Neuronal stem cell (in vitro differentiated cells): Measurements from ENCODE around the gene TPP1.

ENCODE experiments used
- DNase-seq: peaks from one replicate; pipeline ENCODE4 v3.0.0-alpha.2; 2013; ENCODE audit warnings: low spot score
- H2AFZ ChIP-seq: one replicate; pipeline ENCODE4 v1.6.1; 2013; ENCODE audit warnings: mild to moderate bottlenecking, low read length, inconsistent platforms
- H2AK5ac ChIP-seq: 2 replicates; pipeline ENCODE4 v1.6.1; 2013; ENCODE audit warnings: low read depth, mild to moderate bottlenecking, inconsistent platforms, low read length, moderate library complexity, mixed read lengths
- H2BK120ac ChIP-seq: 2 replicates; pipeline ENCODE4 v1.6.1; 2013; ENCODE audit warnings: low read depth, mild to moderate bottlenecking, inconsistent platforms, low read length, moderate library complexity, mixed read lengths
- H2BK12ac ChIP-seq: one replicate; pipeline ENCODE4 v1.6.1; 2013; ENCODE audit warnings: low read length, inconsistent platforms
- H2BK15ac ChIP-seq: 2 replicates; pipeline ENCODE4 v1.6.1; 2013; ENCODE audit warnings: mild to moderate bottlenecking, low read length, inconsistent platforms, mixed read lengths
- H2BK5ac ChIP-seq: one replicate; pipeline ENCODE4 v1.6.1; 2013; ENCODE audit warnings: inconsistent platforms, mild to moderate bottlenecking, low read length, moderate library complexity
- H3K14ac ChIP-seq: one replicate; pipeline ENCODE4 v1.6.1; 2013; ENCODE audit warnings: low read length, inconsistent platforms
- H3K18ac ChIP-seq: 2 replicates; pipeline ENCODE4 v1.6.1; 2013; ENCODE audit warnings: low read length, inconsistent platforms
- H3K23ac ChIP-seq: 2 replicates; pipeline ENCODE4 v1.6.1; 2013; ENCODE audit warnings: low read depth, mild to moderate bottlenecking, mixed read lengths, low read length, inconsistent platforms; ENCODE audit not compliant: poor library complexity
- H3K27ac ChIP-seq: replicated peaks from 3 replicates; pipeline ENCODE4 v1.5.1; 2013; ENCODE audit warnings: low read length, inconsistent platforms
- H3K27me3 ChIP-seq, 3 experiments: 2 replicates each; pipeline ENCODE4 v1.6.1; 2013; ENCODE audit warnings: low read length in 3 of 3, mild to moderate bottlenecking in 2 of 3, inconsistent platforms in 1 of 3, low read depth in 1 of 3, mixed read lengths in 1 of 3, moderate library complexity in 1 of 3; ENCODE audit not compliant: control insufficient read depth in 3 of 3, insufficient read depth in 3 of 3
- H3K36me3 ChIP-seq, 2 donors: replicated peaks in 1 of 2; 2 replicates each; pipeline ENCODE4 v1.6.1; 2013; ENCODE audit warnings: low read length in 2 of 2; ENCODE audit not compliant: control insufficient read depth in 2 of 2, insufficient read depth in 2 of 2
- H3K4ac ChIP-seq: 2 replicates; pipeline ENCODE4 v1.6.1; 2013; ENCODE audit warnings: inconsistent platforms, mild to moderate bottlenecking, low read length, moderate library complexity
- H3K4me1 ChIP-seq, 2 donors: 1 replicate in 1 of 2; 2 replicates in 1 of 2; pipeline ENCODE4 v1.6.1; 2013; ENCODE audit warnings: low read length in 2 of 2, low read depth in 1 of 2; ENCODE audit not compliant: control insufficient read depth in 2 of 2, insufficient read depth in 1 of 2
- H3K4me2 ChIP-seq: one replicate; pipeline ENCODE4 v1.6.1; 2013; ENCODE audit warnings: mild to moderate bottlenecking, low read length, inconsistent platforms; ENCODE audit not compliant: insufficient read depth, poor library complexity, severe bottlenecking
- H3K4me3 ChIP-seq, 2 donors: 2 replicates each; pipeline ENCODE4 v1.5.1; 2013; ENCODE audit warnings: low read length in 2 of 2, mild to moderate bottlenecking in 2 of 2, inconsistent platforms in 1 of 2, moderate library complexity in 1 of 2
- H3K79me1 ChIP-seq: one replicate; pipeline ENCODE4 v1.6.1; 2013; ENCODE audit warnings: low read depth, mild to moderate bottlenecking, inconsistent platforms, low read length, moderate library complexity
- H3K9ac ChIP-seq: one replicate; pipeline ENCODE4 v1.6.1; 2013; ENCODE audit warnings: mild to moderate bottlenecking, low read depth, low read length, inconsistent platforms; ENCODE audit not compliant: poor library complexity
- H3K9me3 ChIP-seq, 2 donors: replicated peaks in 1 of 2; 2 replicates each; pipeline versions ENCODE3 to v1.6.1; 2013; ENCODE audit warnings: low read length in 2 of 2, mild to moderate bottlenecking in 2 of 2, inconsistent platforms in 1 of 2, low read depth in 1 of 2, mixed read lengths in 1 of 2, moderate library complexity in 1 of 2; ENCODE audit not compliant: control insufficient read depth in 2 of 2, insufficient read depth in 1 of 2
- H4K8ac ChIP-seq: one replicate; pipeline ENCODE4 v1.6.1; 2013; ENCODE audit warnings: low read depth, mild to moderate bottlenecking, inconsistent platforms, low read length, moderate library complexity
- H4K91ac ChIP-seq: one replicate; pipeline ENCODE4 v1.6.1; 2013; ENCODE audit warnings: low read length, low read depth, mild to moderate bottlenecking, inconsistent platforms; ENCODE audit not compliant: poor library complexity
- WGBS, 2 donors: extraction: QIAGEN DNeasy Blood & Tissue Kit; methylation state at CpG; one replicate each; pipeline ENCODE4 v1.1.7; 2013; ENCODE audit warnings: missing lambda C conversion rate in 2 of 2, mixed read lengths in 1 of 2; ENCODE audit not compliant: insufficient read length in 2 of 2, insufficient replicate concordance in 1 of 2; ENCODE audit errors: extremely low coverage in 2 of 2; 5-methylcytosine and 5-hydroxymethylcytosine counted together

The TPP1 gene

GRCh38 chr11:6652182-6652581 lies 33.0 kb upstream of the TPP1 start:
- no peak overlapping the region for H2AK5ac ChIP-seq
- DNase-seq, result no peak
- peaks cover 3 to 22% of the 10 kb centered on the region in 2 donors for H3K4me1 ChIP-seq
- no peak overlapping the region for H2BK5ac ChIP-seq
- H2AFZ ChIP-seq, result no peak overlapping the region
- H3K4ac ChIP-seq, result no peak overlapping the region
- peaks cover 0 to 62% of the 10 kb centered on the region in 2 donors for H3K36me3 ChIP-seq
- no CpG with 5 or more reads among the region's 3 CpGs for WGBS, 2 donors
- no peaks in the 10 kb centered on the region for H3K79me1 ChIP-seq
- H2BK120ac ChIP-seq, result no peak overlapping the region
- H4K8ac ChIP-seq, result no peak overlapping the region
- no peak overlapping the region for H4K91ac ChIP-seq
- no peak overlapping the region for H2BK15ac ChIP-seq
- no peaks in the 10 kb centered on the region for H3K9me3 ChIP-seq
- peaks cover 0 to 25% (median 3%) of the 10 kb centered on the region in 3 experiments for H3K27me3 ChIP-seq
- H2BK12ac ChIP-seq, result no peak overlapping the region
- H3K14ac ChIP-seq, result no peak overlapping the region
- no peak overlapping the region for H3K27ac ChIP-seq
- H3K18ac ChIP-seq, result no peak overlapping the region
- H3K23ac ChIP-seq, result no peak overlapping the region
- no peak overlapping the region for H3K9ac ChIP-seq
- no peak overlapping the region for H3K4me2 ChIP-seq
- H3K4me3 ChIP-seq, result no peak overlapping the region

- H3K4me3 ChIP-seq, result no peak overlapping the region
- H2BK5ac ChIP-seq, result no peak overlapping the region
- no peak overlapping the region for H3K23ac ChIP-seq
- no peak overlapping the region for H2BK15ac ChIP-seq
- no peak overlapping the region for H4K8ac ChIP-seq
- no peaks in the 10 kb centered on the region for H3K79me1 ChIP-seq
- H2AFZ ChIP-seq, result no peak overlapping the region
- no peak overlapping the region for H2BK12ac ChIP-seq
- H3K27ac ChIP-seq, result no peak overlapping the region
- no CpG with 5 or more reads among the region's 6 CpGs for WGBS, 2 donors
- no peak overlapping the region for H3K4me2 ChIP-seq
- H4K91ac ChIP-seq, result no peak overlapping the region
- H2AK5ac ChIP-seq, result no peak overlapping the region
- H3K9me3 ChIP-seq, result no peaks in the 10 kb centered on the region
- H3K9ac ChIP-seq, result no peak overlapping the region
- peaks cover 5 to 17% of the 10 kb centered on the region in 2 donors for H3K4me1 ChIP-seq
- H2BK120ac ChIP-seq, result no peak overlapping the region
- H3K36me3 ChIP-seq, result peaks cover 0 to 65% of the 10 kb centered on the region in 2 donors
- no peak for DNase-seq
- peaks cover 0 to 13% (median 0%) of the 10 kb centered on the region in 3 experiments for H3K27me3 ChIP-seq
- H3K4ac ChIP-seq, result no peak overlapping the region
- no peak overlapping the region for H3K18ac ChIP-seq
- H3K14ac ChIP-seq, result no peak overlapping the region
Measured at GRCh38 chr11:6650980-6651379, 31.8 kb upstream of the TPP1 start.

- Histone ChIP-seq H3K9ac (no peak overlapping the region), H3K9me3 (no peaks in the 10 kb centered on the region), H3K4me1 (peaks cover 5 to 17% of the 10 kb centered on the region in 2 donors), H3K14ac (no peak overlapping the region), H4K8ac (no peak overlapping the region), H3K27me3 (peaks cover 0 to 12% (median 0%) of the 10 kb centered on the region in 3 experiments), H2BK12ac (no peak overlapping the region), H3K23ac (no peak overlapping the region), H3K4ac (no peak overlapping the region), H2BK5ac (no peak overlapping the region), H2AFZ (no peak overlapping the region), H3K4me3 (no peak overlapping the region), H4K91ac (no peak overlapping the region), H3K18ac (no peak overlapping the region), H3K27ac (no peak overlapping the region), H2AK5ac (no peak overlapping the region), H2BK120ac (no peak overlapping the region), H3K36me3 (peaks cover 0 to 74% of the 10 kb centered on the region in 2 donors), H3K4me2 (no peak overlapping the region), H3K79me1 (no peaks in the 10 kb centered on the region), H2BK15ac (no peak overlapping the region)
- DNase-seq, result no peak
Measured at GRCh38 chr11:6650104-6650503, 30.9 kb upstream of the TPP1 start.

GRCh38 chr11:6648501-6648900 lies 29.3 kb upstream of the TPP1 start:
- no peak overlapping the region for H2BK120ac ChIP-seq

More at GRCh38 chr11:6648501-6648900, 29.3 kb upstream of the TPP1 start:
- Histone ChIP-seq H2BK12ac (no peak overlapping the region), H3K9me3 (no peaks in the 10 kb centered on the region), H3K18ac (no peak overlapping the region), H3K4ac (no peak overlapping the region), H3K14ac (no peak overlapping the region), H3K79me1 (no peaks in the 10 kb centered on the region), H2AFZ (no peak overlapping the region), H3K9ac (no peak overlapping the region), H2AK5ac (no peak overlapping the region), H2BK5ac (no peak overlapping the region), H3K4me2 (no peak overlapping the region), H2BK15ac (no peak overlapping the region), H4K91ac (no peak overlapping the region), H4K8ac (no peak overlapping the region), H3K4me1 (peaks cover 2 to 6% of the 10 kb centered on the region in 2 donors), H3K27ac (no peak overlapping the region), H3K27me3 (peaks cover 0 to 3% (median 0%) of the 10 kb centered on the region in 3 experiments), H3K23ac (no peak overlapping the region), H3K4me3 (no peak overlapping the region), H3K36me3 (peaks cover 0 to 80% of the 10 kb centered on the region in 2 donors)
- WGBS, 2 donors, result no CpG with 5 or more reads among the region's 1 CpG
- DNase-seq, result no peak
